Gastroesophageal sphincter (tissue), 3 donors: ENCODE results near the gene OTUB2.

Experiments
- POLR2A ChIP-seq, 2 donors: fragments of 450-650 bp; IDR thresholded peaks; one replicate each; pipeline ENCODE4 v1.6.1; 2017; ENCODE audit warnings: antibody characterized with exemption in 2 of 2, mild to moderate bottlenecking in 2 of 2, moderate library complexity in 1 of 2
- POLR2AphosphoS5 ChIP-seq: sonication (generic); formaldehyde crosslinking; IDR thresholded peaks from one replicate; pipeline ENCODE4 v1.6.1; 2017; ENCODE audit warnings: antibody characterized with exemption
- TF ChIP-seq, protein P1 (sequence below), 4 experiments: fragments of 200-600 bp in 2 of 4; fragments of 450-650 bp in 2 of 4; sonication (generic) in 1 of 4; IDR thresholded peaks; one replicate each; pipeline ENCODE4 v1.5.1; 2017 to 2019; ENCODE audit warnings: antibody characterized with exemption in 4 of 4, mild to moderate bottlenecking in 2 of 4, moderate library complexity in 2 of 4

- TF ChIP-seq, protein P1, sequence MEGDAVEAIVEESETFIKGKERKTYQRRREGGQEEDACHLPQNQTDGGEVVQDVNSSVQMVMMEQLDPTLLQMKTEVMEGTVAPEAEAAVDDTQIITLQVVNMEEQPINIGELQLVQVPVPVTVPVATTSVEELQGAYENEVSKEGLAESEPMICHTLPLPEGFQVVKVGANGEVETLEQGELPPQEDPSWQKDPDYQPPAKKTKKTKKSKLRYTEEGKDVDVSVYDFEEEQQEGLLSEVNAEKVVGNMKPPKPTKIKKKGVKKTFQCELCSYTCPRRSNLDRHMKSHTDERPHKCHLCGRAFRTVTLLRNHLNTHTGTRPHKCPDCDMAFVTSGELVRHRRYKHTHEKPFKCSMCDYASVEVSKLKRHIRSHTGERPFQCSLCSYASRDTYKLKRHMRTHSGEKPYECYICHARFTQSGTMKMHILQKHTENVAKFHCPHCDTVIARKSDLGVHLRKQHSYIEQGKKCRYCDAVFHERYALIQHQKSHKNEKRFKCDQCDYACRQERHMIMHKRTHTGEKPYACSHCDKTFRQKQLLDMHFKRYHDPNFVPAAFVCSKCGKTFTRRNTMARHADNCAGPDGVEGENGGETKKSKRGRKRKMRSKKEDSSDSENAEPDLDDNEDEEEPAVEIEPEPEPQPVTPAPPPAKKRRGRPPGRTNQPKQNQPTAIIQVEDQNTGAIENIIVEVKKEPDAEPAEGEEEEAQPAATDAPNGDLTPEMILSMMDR (IDR thresholded peaks at IDR 0.05) = no peak
- TF ChIP-seq POLR2A (IDR thresholded peaks at IDR 0.05) (no peak), POLR2AphosphoS5 (no peak)
Measured at GRCh38 chr14:94087891-94088290, 61.8 kb downstream of the OTUB2 start.
